GM18870 (cell line): ENCODE data around the gene NALF2.

Source experiments
- ATAC-seq: cut with Tn5 transposase; IDR thresholded peaks from one replicate; pipeline ENCODE4 v1.9.1; 2021; ENCODE audit warnings: moderate library complexity; ENCODE audit not compliant: unreplicated experiment

The NALF2 gene

DNA sequence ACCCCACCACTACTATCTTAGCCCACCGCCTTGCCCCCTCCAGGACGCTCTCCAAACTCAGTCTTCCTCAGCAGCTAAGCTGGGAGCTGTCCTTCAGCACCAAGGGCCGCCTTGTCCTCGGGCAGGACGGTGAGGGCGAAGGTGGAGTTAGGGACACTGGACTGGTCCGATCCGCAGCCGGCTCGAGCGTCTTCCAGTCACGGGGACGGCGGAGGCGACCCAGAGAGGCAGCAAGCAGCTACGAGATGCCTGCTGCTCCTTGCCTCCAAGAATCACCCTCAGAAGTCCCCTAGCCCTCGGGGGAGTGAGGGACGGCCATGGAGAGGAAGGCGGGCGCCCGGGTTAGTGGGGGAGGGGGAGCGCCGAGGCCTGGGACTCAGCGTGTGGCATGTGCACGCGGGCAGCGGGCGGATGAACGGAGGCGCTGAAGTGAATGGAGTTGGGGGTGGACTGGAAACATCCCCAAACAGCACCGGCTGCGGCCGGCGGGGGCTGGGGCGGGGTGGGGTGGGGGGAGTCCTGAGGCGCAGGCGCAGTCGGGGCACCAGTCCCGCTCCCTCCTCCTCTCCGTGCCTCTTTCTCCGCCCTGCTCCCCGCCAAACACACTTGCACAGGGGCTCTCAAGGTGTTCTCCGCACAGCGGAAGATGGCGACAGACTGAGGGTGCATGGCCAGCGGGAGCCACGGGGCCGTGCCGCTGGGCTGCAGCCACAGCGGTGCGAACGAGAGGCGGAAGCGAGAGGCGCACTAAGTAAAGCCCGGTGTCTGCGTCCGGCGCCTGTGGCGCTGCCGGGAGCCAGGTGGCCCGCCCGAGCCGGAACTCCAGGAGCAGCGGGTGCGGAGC, at the start of gene NALF2:
NALF2 (plus strand) TSS at position 545 of the 844 bp plus-strand sequence. CDS start 957 bp downstream, outside the sequence.
- ATAC-seq, result no peak

DNA sequence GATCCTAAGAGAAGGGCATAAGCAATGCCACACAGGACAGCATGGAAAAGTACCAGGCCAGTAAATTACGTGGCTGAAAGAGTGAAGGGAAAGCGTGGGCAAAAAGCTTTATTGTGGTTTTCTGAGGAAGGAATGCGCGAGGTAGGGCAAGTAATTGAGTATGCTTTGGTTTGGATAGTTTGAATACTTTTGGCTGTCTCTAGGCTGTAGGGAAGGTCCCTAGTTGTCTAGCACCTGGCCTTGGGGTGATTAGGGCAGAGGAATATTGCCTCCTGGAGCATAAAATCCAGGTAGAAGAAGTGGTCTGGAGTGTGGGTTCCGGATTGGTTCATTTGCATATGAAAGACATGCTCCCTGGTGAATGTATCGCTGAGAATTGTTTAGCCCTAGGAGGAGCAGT, 46.4 kb upstream of the NALF2 start:
- no peak for ATAC-seq

GRCh38 chrX:69466546-69466945, 37.6 kb upstream of the NALF2 start:
- no peak for ATAC-seq

DNA sequence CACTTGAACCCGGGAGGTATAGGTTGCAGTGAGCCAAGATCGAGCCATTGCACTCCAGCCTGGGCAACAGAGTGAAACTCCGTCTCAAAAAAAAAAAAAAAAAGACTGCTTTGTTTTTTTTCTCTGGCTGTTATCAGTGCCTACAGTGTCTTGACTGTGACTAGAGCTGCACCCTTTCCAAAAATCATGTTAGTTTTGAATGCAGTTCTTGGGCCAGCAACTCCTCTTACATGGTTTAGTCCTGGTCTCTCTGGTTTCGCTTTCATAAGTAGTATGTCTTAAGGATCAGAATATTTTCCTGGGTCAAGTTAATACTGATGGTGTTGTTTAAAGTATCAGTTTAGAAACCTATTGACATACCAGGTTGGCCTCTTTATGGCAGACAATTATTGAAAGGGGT, 34.2 kb upstream of the NALF2 start:
- no peak for ATAC-seq

DNA sequence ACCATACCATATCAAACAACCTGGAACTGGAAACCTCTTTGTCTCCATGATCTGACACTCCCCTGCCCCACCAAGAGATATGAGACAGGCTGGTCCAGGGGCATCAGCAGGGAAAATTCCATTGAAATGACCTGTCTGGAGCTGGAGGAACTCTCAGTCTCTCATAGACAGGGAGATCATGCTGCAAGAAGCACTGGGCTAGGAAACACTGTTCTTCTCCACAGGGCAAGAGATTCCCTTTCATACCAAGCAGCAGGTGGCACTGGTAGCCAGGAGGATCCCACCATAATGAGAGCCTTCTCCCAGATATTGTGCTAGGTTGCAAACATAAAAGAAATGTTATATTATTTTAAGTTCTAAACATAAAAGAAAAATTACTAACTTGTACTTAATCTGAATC, 14.5 kb upstream of the NALF2 start:
- no peak for ATAC-seq

GRCh38 chrX:69493193-69493592, 10.9 kb upstream of the NALF2 start:
- ATAC-seq, result no peak

GRCh38 chrX:69493766-69494165, 10.4 kb upstream of the NALF2 start:
- no peak for ATAC-seq

GRCh38 chrX:69496183-69496582, 7.9 kb upstream of the NALF2 start:
- no peak for ATAC-seq

GRCh38 chrX:69501429-69501828, 2.7 kb upstream of the NALF2 start:
- ATAC-seq, result no peak

- no peak for ATAC-seq
Observed at GRCh38 chrX:69503228-69503781, 821 bp upstream of the NALF2 start.

DNA sequence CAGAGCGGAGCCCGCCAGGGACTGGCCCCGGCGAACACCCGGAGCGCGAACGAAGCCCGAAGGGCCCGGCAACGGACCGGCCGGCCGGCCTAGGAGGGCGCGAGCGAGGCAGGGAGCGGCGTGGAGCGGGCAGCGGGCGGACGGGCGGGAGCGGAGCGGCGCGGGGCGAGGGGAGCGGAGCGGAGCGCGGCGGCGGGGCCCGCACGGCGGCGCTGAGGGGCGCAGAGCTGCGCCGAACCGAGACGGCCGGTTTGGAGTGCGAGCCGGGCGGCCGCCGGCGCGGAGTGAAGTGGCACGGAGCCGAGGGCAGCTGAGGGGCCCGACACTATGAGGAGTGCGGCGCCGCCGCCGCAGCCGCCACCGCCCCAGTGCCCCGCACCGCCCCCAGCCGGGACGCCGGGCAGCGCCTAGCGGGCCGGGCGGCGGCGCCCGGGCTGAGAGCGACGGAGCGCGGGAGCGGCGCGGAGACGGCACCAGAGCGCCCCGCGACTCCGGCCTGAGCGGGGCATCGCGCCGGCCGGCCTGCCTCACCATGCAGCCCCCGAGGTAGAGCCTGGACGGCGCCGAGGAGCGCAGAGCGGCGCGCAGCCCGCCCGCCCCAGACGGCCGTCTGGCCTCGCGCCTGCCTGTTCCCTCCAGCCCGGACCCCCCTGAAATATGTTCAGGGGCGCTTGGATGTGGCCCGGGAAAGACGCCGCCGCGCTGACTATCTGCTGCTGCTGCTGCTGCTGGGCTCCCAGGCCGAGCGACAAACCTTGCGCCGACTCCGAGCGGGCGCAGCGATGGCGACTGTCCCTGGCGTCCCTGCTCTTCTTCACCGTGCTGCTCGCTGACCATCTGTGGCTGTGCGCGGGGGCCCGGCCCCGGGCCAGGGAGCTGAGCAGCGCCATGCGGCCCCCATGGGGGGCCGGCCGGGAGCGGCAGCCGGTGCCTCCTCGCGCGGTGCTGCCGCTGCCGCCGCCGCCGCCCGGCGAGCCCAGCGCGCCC, 793 bp downstream of the NALF2 start:
- no peak for ATAC-seq

DNA sequence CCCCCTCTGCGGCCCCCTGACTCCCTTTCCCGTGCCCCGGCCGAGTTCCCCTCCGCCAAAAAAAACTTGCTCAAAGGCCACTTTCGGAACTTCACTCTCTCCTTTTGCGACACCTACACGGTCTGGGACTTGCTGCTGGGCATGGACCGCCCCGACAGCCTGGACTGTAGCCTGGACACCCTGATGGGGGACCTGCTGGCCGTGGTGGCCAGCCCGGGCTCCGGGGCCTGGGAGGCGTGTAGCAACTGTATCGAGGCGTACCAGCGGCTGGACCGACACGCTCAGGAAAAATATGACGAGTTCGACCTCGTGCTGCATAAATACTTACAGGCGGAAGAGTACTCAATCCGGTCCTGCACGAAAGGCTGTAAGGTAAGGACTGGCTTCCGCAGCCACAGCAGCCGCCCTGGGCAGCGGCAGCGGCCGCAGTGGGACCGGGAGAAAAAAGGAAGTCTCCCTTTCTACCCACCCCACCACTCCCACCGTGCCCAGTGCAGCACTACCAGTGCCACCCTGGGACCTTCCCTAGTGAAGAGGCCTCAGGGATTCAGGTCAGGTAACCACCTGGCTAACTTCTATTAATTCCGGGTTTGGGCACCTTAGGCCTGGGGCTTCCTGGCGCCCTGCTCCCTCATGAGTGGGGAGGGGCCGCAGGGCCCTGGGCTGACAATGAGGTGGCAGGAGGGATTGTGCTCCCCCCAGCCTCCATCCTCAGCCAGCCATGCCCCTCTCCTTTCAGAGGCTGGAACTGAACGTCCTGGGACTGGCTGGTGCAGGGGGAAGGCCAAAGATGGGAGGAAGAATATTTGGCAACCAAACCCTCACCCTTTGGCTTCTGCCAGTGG, 1.9 kb downstream of the NALF2 start:
- no peak for ATAC-seq

- no peak for ATAC-seq
Observed at GRCh38 chrX:69506617-69507499, 2.7 kb downstream of the NALF2 start.

DNA sequence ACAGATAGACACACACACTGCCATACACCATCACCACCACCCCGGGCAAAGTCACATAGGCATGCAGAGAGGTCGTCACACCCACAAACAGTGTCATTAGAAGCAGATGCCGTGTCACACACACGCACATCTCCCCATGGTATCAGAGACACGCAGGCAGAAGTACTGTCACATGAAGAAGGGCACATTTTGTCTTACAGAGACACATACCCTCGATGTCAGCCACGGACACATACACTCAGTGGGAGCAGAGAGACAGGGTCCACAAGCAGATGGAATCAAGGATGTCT, 3.3 kb downstream of the NALF2 start:
- no peak for ATAC-seq

DNA sequence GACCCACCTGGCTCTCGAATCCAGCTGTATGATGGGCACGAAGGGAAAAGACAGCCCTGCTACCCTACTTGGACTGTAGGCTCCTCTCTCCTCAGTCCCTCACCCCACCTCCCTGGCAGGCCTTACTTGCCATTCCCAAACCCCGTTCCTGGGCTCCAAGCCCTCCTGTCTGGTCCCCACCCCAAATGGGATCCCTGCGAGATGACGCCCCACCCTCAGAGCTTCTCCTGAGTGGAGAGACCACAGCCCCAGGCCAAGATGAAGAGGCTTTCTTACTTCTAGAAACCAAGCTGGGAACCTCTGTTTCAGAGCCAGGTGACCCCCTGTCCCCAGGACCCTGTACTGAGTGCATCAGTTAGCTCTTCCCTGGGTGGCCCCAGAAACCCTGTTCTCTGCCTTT, 4.5 kb downstream of the NALF2 start:
- ATAC-seq, result no peak

DNA sequence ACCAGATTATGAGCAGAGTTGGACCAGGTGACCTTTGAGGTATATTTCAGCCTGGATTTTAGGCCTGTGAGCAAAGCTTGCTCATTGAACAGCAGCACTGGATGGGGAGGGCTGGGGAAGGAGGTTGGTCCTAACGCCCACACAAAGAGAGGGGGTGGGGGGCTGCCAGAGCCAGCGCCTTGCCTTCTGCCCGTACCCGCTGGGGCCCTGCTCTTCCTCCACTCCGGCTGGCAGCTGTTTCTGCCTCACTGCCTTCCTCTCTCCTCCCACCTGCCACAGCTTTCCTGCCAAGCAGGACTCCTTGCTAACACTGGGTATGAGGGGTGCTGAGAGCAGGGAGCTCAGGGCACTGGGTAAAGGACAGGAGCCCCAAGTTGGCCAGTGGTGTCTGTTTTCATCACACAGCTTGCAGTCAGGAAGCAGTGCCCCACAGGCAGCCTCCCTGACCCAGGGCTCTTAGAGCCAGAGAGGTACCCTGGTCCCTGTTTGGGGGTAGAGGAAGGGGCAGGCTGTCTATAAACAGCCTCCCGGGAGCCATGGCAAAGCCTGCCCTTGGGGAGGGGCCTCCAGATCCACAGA, 6.1 kb downstream of the NALF2 start:
- ATAC-seq, result no peak

GRCh38 chrX:69510914-69511513, 6.9 kb downstream of the NALF2 start:
- ATAC-seq, result no peak

- ATAC-seq, result no peak
Observed at GRCh38 chrX:69522052-69522451, 17.9 kb downstream of the NALF2 start.

DNA sequence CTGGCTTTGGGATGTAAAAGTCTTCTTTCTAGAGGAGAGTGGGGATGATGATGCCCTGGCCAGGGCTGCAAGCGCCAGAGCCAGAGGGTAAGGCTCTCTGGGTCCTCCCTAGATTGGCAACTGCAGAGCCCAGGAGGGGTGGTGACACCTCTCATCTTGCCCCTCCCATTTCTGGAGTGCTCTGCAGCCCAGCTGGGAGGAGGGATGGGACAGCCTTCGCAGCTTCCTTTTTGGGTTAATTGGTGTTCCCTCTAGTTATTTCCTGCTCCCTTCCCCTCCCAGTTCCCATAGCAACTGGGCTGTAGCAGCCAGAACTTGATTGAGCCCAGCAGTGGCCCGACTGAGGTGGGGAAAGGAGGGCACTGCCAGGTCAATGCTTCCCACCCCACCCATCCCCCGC, 19.2 kb downstream of the NALF2 start:
- ATAC-seq, result no peak
